RPMI8226 (cell line): Measurements from ENCODE around the gene GJB6.
A peak's percentile ranks its signal among the peaks of the same experiment; 100 is the strongest.

Source experiments
- DNase-seq: peaks from one replicate; pipeline ENCODE4 v3.0.0-alpha.2; 2015

GJB6 gene

DNA sequence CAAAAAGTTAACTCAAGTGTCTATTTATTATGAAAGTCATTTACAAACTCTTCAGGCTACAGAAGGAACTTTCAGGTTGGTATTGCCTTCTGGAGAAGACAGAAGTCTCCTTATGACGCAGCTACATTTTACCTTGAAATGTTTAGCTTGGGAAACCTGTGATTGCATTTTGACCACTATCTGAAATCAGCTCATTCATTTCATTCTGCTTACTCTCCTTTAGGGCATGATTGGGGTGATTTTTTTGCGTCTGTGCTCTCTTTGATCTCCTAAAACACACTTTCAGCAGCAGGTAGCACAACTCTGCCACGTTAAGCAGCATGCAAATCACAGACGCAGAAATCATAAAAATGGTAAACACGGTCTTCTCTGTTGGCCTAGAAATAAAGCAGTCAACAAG lies 9.6 kb downstream of the GJB6 start:
- DNase-seq, result no peak

DNA sequence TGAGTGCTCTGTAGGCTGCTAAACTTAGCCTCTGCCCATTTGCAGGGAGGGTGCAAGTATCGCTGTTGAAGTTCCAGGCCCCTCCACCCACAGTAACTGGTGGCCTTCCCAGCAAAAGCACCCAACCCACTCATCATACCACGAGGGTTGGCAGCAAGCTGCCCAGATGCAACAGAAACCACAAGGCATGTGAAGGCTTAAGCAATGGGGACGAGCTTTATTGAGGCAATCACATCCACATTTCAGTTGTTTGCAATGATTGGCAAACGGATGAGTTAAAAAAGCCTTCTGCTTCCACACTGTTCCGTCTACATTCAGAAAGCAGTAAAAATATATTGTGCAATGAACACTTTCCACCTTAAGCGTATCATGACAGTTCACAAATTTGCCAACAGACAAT lies 10.3 kb downstream of the GJB6 start:
- DNase-seq, result no peak

DNA sequence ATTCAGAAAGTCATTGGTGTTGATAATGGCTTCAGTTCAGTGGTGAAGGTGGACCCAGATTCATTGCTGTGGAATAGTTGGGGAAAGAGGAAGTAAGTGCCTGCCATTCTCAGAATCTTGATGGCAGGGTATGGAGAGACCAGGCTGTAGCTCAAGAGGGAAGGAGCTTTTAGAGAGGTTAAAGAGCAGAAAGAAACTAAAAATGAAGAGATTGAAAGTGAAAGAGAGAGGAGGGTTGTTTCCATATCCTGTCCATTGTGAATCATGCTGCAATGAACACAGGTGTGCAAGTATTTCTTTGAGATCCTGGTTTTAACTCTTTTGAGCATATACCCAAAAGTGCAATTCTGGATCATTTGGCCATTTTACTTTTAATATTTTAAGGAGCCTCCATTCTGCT lies 12.5 kb downstream of the GJB6 start:
- peak; percentile 11 for DNase-seq

DNA sequence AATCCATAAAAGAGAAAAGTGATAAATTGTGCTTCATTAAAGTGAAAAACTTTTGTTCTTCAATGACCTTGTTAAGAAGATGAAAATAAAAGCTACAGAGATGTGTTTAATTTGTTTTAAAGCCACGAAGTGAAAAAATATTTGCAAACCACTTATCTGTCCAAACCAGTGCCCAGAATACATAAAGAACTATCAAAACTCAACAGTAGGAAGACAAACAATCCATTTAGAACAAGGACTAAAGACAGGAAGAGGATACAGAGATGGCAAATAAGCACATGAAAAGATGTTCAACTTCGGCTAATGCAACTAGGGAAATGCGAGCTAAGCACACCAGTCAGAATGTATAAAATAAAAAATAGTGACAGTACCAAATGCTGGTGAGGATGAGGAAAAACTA lies 15.0 kb downstream of the GJB6 start:
- no peak for DNase-seq

DNA sequence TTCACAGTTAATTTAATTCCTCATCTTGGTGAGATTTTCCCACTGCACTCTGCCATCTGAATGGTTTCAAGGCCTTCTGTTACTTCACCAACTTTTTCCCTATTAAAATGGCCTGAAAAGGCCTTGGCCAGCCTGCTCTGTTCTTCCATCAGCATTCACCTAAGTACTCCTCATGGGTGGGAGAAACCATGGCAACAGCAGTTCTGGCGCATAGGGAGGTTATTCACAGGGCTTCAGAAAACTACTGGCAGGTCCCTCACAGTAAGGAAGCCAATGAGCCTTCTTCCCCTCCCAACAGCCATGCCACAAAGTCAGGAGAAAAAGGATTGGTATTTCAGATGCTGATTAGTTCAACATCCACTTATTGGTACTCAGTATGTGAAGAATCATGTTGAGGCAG lies 22.2 kb downstream of the GJB6 start:
- DNase-seq, result no peak

DNA sequence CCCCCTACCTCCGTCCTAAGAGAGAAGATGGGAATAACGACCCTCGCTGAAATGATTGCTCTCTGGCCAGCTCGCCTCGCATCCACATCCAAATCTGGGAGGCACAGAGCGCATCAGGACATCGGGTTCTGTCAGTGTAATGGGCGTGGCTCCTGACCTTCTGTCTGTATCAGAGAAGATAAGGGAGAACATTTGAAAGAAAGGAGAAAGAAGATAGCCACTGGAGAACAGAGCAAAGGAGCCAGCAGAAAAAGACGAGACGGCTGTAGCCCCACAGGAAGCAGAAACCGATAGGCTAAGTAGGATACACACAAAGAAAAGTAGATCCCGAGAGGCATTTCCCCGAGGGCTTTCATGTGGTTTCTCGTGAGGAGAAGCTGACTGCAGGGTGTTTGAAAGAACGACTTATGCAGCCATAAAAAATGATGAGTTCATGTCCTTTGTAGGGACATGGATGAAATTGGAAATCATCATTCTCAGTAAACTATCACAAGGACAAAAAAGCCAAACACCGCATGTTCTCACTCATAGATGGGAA lies 25.4 kb downstream of the GJB6 start:
- no peak for DNase-seq

DNA sequence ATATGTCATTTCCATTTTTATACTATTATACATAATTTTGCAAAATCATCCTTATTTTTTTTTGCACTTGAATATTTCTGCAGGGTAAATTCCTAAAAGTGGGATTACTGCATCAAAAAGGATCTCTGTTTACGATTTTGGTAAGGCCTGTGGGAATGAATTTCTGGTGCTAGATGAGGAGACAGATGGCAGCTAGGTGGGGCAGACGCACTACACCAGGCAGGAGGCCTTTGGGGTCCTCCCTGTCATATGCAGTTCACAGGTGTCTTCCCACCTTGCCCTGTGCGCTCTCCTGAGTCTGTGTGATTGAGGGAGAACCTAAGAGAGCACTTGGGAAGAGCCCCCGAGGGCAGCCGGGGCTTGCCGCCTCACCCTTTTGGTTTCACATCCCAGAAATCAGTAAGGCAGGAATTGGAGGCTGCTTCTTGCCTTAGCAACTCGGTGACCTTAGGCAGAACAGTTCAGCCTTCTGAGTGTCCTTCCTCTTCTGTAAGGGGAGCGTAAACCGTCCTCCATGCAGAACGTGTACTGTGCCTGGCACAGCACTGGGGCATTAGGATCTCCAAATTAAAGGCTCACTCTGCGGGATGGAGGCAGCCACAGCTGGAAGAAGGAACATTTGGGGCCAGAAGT lies 25.9 kb downstream of the GJB6 start:
- DNase-seq, result no peak

DNA sequence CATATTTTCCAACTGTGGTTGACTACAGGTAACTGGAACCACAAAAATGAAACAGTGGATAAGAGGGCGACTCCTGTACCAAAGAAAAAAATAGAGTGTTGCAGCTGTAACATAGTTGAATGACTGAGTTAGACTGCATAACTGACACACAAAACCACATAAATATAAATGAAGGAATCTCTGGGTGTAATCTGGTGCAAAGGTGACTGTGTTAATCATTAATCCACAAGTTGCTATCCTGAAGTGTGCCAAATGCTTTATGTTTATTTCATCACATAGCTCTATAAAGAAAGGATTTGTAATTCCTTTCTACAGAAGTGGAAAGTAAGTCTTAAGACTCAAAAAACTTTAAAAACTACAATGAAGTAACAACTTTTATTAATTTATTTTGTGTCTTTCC lies 33.3 kb downstream of the GJB6 start:
- no peak for DNase-seq

DNA sequence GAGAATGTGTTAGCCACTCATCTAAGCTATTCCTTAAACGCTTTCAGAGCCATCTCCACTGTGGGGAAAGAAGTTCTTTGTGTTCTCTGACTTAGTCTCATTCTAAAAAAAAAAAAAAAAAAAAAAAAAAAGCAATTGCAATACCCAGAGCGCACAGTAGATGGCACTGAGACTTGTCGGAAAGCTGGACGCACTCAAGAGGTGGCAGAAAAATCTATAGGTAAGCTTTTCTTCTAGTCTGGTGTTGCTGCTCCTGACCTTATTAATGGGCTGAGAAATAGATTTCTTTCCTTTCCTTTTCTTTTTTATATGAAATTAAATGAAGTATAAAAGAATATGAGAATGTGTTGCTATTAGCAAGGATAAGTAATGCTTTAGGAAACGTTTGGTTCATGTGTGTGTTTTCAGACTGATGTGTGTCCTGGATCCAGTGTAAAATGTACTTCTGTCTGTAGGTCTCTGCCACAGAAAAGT lies 34.7 kb downstream of the GJB6 start:
- DNase-seq, result peak; percentile 43

DNA sequence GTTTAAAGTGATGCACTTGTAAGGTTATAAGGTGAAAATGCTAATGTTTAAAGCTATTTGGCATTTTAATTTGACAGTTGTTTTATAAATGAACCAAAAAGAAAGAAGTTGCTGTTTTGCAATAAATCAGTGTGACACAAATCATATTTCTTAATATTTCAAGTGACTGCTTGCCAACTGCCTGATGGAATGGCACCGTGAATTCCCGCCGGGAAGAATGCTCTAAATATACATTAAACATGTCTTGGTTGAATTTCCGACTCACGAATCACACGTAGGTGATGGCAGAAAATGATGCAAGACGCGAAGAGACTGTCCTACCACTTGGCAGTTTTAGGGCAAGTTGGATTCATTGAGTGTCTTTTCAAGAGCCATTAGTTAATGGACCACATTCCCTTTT lies 36.3 kb downstream of the GJB6 start:
- no peak for DNase-seq

DNA sequence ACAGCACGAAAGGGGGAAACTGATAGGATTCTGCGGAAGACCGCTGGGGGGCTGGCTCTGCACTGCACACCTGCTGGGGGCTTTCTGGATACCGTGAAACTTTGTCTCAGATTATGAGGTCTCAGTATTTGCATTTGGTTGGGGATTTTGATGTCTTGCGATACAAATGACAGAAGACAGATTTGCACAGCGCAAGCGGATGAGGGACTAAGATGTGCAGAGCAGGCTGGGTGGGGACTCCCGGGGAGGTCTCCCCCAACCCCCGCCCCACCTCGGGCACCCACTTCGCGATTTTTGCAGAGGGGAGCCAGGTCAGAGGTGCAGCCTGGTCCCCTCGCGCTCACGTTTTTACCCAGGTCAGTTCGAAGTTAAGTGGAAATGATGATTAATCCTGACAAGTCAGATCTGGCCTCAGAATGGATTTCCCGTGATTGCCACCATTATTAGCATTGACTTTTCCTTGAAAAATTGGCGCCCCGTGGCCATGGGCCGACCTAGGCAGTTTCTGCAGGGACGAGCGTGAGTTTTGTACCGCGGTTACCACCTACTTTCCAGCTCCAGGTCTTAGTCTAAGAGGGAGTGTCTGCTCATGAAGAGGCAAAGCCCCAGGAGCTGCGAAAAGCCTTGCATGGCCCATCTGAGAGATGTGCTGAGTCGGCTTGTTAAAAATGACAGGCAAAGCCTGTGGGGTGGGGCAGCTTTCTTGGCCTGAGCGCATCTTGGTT lies 38.0 kb downstream of the GJB6 start:
- peak; percentile 25 for DNase-seq

DNA sequence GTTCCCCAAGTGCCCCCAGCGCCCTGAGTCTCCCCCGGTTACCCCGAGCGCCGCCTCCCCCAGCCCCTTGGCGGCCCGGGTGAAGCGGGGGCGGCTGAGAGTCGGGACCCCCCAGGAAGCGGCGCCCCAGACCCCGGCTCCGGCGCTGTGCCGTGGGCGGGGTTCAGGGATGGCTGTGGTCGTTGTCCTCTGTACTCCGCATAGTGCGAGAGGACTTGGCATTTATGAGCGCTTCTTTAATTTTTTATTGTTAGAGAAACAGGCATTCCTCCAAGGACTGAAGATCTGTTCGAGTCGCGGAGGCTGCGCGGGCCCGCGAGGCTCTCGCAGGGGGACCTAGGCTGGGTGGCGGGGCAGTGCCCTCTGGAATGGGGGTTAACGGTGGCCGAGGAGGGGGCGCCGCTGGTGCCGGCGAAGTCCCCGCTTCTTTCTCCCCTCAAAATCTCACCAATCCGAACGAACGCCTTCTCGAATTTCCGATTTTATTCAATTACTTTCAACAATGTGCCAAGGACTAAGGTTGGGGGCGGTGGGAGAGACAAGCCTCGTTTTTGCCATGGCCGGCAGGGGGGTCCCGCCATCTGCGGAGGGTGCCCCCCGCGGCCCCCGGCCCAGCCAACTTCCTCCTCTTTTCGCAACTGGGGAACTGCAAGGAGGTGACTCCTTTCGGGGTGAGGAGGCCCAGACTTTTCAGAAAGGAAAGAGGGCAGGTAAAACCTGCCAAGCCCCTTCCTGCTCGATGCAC lies 38.8 kb downstream of the GJB6 start:
- DNase-seq, result no peak

DNA sequence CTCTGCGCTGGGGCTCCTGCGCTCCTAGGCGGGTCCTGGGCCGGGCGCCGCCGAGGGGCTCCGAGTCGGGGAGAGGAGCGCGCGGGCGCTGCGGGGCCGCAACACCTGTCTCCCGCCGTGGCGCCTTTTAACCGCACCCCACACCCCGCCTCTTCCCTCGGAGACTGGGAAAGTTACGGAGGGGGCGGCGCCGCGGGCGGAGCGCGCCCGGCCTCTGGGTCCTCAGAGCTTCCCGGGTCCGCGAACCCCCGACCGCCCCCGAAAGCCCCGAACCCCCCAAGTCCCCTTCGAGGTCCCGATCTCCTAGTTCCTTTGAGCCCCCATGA lies 39.3 kb downstream of the GJB6 start, which contains the start of gene GJB2:
Gene GJB2 (minus strand): TSS at position 103 of the 326 bp plus-strand sequence. CDS start 3,357 bp downstream, outside the sequence.
- peak; percentile 41 for DNase-seq

DNA sequence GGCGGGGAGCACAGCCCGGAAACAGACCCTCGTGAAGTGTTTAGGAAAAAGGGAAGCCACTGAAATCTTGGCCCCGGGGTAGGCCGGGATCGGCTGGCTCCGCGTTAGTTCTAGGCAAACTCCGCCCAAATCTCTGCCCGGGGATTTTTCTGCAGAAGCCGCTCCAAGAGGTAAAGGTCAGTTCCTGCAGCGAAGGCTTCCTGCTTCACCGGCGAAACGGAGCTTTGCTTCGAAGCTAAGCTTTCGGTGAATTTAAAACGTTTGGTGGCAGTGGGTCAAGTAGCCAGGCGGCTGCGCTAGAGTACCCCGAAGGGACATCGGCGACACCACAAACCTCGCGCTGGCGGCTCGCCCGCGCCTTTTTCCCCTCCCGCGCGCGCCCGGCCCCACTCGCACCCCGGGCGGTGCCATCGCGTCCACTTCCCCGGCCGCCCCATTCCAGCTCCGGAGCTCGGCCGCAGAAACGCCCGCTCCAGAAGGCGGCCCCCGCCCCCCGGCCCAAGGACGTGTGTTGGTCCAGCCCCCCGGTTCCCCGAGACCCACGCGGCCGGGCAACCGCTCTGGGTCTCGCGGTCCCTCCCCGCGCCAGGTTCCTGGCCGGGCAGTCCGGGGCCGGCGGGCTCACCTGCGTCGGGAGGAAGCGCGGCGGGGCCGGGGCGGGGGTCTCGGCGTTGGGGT lies 39.8 kb downstream of the GJB6 start:
- peak; percentile 50 for DNase-seq

DNA sequence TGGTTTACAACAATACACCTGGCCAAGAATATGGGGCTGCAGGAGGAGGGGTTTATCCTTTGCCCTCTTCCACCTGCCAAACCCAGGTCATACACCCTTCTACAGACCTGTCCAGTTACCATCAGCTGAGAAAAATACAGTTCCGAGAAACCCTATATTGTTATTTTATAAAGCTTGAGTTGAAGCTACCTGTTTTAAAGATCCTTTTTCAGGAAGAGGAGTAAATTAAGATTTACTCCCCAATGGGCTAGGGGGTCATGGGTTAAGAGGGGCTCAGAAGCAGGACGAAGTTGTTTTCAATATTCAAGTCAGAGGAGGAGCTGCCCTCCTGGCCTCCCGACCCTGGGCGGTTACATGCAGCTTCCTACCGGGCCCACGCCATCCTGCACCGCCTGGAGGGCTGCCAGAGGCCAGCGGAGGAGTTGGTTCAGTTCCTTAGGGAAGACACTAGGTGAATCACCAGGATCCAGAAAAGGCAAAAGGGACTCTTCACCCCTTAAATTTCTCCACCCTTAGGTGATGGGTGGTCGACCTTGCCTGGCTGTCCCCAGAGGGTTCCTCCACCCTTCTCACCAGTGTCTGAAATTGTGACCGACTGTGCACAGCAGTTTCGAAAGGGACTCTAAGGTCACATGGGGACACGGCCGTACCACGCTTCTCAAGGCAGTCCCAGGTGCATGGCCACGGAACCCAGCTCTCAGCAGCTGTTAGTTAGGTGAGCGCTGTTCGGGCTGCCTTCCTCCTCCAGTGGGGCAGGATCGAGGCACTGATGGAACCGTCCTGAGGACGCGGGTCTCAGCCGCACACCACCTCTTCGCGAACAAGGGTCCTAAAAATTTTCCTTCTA lies 40.6 kb downstream of the GJB6 start:
- peak; percentile 81 for DNase-seq

DNA sequence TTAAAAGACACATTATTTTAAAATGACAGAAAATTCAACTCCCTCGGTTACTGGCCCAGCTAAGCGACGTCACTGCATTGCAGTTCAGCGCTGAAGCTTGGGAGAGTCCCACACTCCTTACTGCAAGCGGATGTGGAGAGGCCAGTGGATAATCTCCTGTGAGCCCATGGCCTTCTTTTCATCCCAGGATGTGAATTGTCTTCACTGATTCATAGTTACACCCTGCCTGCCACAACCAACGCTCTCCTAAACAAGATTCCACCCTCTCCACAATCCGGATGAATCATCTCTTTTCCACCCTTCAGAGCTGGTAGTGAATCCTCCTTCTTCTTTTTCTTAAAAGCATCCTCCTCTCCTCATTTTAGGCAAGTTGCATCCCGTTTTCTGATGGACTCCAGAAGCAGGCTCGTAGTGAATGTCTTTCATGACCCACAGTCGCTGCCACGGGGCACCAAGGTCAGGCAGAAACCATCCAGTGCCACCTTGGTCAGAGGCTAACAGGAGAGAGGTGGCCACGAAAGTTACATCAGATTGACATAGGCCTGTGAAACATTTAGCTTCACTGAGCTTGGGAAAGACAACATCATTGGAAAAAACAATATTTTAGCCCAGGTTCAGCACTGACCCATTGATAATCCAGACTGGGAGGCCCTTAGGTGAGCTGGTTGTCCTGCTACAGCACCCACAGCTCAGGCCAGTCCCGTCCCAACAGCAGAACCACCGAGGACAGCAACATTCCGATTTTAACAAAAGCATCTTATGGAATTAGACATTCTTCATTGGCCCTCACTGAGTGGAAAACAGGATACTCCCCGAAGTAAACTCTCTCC lies 41.4 kb downstream of the GJB6 start:
- no peak for DNase-seq

DNA sequence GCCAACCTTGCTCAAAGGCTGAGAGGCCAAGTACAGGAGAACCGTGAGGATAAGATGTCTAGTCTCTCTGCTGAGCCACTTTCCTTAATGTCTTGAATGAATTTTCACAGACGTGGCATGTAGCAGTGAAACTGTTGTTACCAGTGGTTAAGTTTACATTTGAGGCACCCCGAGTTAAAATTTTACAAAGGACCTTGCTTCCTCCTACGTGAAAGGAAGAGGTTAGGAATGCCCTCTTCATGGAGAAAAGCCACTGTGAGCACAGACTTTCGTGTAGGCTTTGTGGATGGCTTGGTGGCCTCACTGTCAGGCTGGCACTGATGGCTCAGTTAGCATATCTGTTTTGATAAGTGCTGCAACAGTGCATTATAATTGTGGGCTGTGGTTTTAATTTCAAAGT lies 42.0 kb downstream of the GJB6 start:
- DNase-seq, result no peak

DNA sequence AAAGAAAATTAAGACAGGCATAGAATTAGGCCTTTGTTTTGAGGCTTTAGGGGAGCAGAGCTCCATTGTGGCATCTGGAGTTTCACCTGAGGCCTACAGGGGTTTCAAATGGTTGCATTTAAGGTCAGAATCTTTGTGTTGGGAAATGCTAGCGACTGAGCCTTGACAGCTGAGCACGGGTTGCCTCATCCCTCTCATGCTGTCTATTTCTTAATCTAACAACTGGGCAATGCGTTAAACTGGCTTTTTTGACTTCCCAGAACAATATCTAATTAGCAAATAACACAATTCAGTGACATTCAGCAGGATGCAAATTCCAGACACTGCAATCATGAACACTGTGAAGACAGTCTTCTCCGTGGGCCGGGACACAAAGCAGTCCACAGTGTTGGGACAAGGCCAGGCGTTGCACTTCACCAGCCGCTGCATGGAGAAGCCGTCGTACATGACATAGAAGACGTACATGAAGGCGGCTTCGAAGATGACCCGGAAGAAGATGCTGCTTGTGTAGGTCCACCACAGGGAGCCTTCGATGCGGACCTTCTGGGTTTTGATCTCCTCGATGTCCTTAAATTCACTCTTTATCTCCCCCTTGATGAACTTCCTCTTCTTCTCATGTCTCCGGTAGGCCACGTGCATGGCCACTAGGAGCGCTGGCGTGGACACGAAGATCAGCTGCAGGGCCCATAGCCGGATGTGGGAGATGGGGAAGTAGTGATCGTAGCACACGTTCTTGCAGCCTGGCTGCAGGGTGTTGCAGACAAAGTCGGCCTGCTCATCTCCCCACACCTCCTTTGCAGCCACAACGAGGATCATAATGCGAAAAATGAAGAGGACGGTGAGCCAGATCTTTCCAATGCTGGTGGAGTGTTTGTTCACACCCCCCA lies 43.2 kb downstream of the GJB6 start:
- DNase-seq, result no peak

DNA sequence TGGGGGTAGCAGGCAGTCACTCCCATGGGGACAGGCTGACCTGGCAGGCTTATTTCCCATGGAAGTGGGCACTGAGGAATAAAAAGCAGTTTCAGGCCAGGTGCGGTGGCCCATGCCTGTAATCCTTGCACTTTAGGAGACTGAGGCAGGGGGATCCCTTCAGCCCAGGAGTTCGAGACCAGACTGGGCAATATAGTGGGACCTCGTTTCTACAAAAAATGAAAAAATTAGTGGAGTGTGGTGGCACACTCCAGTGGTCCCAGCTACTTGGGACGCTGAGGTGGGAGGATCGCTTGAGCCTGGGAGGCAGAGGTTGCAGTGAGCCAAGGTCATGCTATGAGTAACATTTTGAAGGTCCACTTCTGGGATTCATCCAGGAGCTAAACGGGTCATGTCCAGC lies 45.3 kb downstream of the GJB6 start:
- DNase-seq, result no peak

DNA sequence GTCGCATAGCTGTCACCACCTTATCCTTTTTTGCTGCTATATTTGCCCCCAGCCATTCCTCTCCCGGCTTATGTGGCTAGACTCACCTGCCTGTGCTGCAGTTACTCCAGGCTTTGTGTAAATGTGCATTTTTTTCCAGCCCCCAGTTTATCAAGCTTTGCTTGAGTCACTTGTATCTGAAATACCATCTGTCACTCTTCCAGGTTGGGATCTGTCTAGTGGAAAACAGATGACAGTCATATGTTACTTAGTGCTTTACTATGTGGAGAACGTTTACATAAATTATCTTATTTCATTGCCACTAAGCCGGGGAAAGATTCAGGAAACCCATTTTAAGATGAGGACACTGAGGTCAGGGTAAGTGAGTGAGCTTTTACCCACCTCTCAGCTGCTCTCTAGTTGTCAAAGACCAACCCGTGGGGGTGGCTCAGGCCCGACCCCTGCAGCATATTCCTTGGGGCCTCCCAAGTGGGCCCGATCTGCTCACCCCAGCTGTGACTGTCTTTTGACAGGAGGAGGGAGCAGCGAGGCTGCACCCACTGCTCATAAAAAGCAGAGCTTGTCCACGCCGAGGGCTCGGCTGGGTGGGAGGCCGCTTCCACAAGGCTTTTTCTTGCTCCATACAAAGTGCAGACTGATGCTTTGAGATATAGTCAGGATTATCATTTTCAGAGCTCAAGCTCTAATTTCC lies 46.6 kb downstream of the GJB6 start:
- no peak for DNase-seq
